Measurements from ENCODE around the gene IL10RB.

Gene IL10RB

DNA sequence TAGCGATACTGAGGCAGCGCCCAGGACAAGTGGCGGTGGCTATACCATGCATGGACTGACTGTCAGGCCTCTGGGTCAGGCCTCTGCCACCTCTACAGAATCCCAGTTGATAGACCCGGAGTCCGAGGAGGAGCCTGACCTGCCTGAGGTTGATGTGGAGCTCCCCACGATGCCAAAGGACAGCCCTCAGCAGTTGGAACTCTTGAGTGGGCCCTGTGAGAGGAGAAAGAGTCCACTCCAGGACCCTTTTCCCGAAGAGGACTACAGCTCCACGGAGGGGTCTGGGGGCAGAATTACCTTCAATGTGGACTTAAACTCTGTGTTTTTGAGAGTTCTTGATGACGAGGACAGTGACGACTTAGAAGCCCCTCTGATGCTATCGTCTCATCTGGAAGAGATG, 3.2 kb upstream of the IL10RB start:
- TF ChIP-seq, protein P1, sequence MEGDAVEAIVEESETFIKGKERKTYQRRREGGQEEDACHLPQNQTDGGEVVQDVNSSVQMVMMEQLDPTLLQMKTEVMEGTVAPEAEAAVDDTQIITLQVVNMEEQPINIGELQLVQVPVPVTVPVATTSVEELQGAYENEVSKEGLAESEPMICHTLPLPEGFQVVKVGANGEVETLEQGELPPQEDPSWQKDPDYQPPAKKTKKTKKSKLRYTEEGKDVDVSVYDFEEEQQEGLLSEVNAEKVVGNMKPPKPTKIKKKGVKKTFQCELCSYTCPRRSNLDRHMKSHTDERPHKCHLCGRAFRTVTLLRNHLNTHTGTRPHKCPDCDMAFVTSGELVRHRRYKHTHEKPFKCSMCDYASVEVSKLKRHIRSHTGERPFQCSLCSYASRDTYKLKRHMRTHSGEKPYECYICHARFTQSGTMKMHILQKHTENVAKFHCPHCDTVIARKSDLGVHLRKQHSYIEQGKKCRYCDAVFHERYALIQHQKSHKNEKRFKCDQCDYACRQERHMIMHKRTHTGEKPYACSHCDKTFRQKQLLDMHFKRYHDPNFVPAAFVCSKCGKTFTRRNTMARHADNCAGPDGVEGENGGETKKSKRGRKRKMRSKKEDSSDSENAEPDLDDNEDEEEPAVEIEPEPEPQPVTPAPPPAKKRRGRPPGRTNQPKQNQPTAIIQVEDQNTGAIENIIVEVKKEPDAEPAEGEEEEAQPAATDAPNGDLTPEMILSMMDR (IDR thresholded peaks at IDR 0.05; ENCODE audit: borderline replicate concordance, extremely low read depth, low read length, poor library complexity, severe bottlenecking), result no peak
- no peak for TF ChIP-seq EZH2 (IDR thresholded peaks at IDR 0.05; ENCODE audit: borderline replicate concordance, low read depth, low read length, severe bottlenecking)
- DNase-seq (no peak), ATAC-seq (ENCODE audit: insufficient read depth, low read depth) (no peak)
- Histone ChIP-seq H3K9ac (ENCODE audit: low read depth, low read length) (no peak overlapping the region), H3K27me3 (ENCODE audit: insufficient read depth, low read length, poor library complexity) (no peaks in the 10 kb centered on the region), H3K4me3 (ENCODE audit: low read depth in 1 of 2, low read length in 2 of 2) (no peak overlapping the region), H2AFZ (ENCODE audit: low read depth, low read length) (no peak overlapping the region), H3K79me2 (ENCODE audit: insufficient read depth, low read length) (peaks cover 41% of the 10 kb centered on the region), H4K20me1 (ENCODE audit: insufficient read depth, low read length) (peaks cover 12% of the 10 kb centered on the region; the same call in 1 of the 2 replicates), H3K4me2 (ENCODE audit: insufficient read depth, low read length) (no peak overlapping the region), H3K27ac (ENCODE audit: low read length) (peak overlapping the region; percentile 33; the same call in 1 of the 2 replicates), H3K4me1 (ENCODE audit: insufficient read depth, low read length) (peaks cover 56% of the 10 kb centered on the region), H3K36me3 (ENCODE audit: insufficient read depth, low read length) (peaks cover 46% of the 10 kb centered on the region), H3K9me3 (ENCODE audit: insufficient read depth, low read length, severe bottlenecking) (no peaks in the 10 kb centered on the region)

DNA sequence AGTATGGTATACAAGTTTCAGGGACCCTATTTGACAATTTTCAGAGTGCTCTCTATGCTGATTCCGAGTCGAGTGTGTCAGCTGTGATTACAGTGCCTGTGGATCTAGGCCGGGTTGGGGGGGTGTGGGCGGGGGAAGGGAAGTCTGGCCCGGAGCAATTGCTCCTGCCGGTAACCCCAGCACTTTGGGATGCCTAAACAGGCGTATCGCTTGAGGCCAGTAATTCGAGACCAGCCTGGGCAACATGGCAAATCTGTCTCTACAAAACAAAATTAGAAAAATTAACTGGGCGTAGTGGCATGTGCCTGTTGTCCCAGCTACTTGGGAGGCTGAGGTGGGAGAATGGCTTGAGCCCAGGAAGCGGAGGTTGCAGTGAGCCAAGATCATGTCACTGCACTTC, 1.6 kb upstream of the IL10RB start:
- peaks cover 46% of the 10 kb centered on the region for H3K79me2 ChIP-seq (ENCODE audit: insufficient read depth, low read length)
- H3K4me2 ChIP-seq (ENCODE audit: insufficient read depth, low read length), result no peak overlapping the region
- peaks cover 44% of the 10 kb centered on the region for H3K36me3 ChIP-seq (ENCODE audit: insufficient read depth, low read length)
- H4K20me1 ChIP-seq (ENCODE audit: insufficient read depth, low read length), result peaks cover 12% of the 10 kb centered on the region; the same call in 1 of the 2 replicates
- no peak overlapping the region for H3K9ac ChIP-seq (ENCODE audit: low read depth, low read length)
- no peaks in the 10 kb centered on the region for H3K9me3 ChIP-seq (ENCODE audit: insufficient read depth, low read length, severe bottlenecking)
- ATAC-seq (ENCODE audit: insufficient read depth, low read depth), result no peak
- DNase-seq, result no peak
- H3K4me3 ChIP-seq (ENCODE audit: low read depth in 1 of 2, low read length in 2 of 2), result no peak overlapping the region
- TF ChIP-seq, protein P1 (IDR thresholded peaks at IDR 0.05; ENCODE audit: borderline replicate concordance, extremely low read depth, low read length, poor library complexity, severe bottlenecking), result no peak
- H3K27ac ChIP-seq (ENCODE audit: low read length), result no peak overlapping the region; the same call in 1 of the 2 replicates
- H2AFZ ChIP-seq (ENCODE audit: low read depth, low read length), result no peak overlapping the region
- no peaks in the 10 kb centered on the region for H3K27me3 ChIP-seq (ENCODE audit: insufficient read depth, low read length, poor library complexity)
- peaks cover 60% of the 10 kb centered on the region for H3K4me1 ChIP-seq (ENCODE audit: insufficient read depth, low read length)

DNA sequence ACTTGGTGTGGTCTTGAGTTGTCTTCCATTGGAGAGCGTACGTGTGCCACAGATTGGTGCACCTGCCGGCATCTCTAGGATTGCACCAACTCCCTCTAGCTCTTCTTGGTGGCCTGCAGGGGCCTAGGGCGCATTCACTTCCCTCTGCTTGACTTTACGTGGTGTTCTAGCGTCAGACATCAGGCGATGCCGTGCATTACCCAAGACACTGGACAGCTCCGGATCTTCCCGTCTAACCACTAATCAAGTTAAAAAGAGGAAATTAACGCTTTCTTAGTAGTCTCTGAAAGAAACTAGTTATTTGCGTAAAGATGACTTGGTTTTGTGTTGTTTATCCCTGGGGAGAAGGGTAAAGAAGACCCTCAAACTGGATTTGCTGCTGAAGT, 510 bp upstream of the IL10RB start:
- ATAC-seq (ENCODE audit: insufficient read depth, low read depth), result no peak
- peaks cover 12% of the 10 kb centered on the region; the same call in 1 of the 2 replicates for H4K20me1 ChIP-seq (ENCODE audit: insufficient read depth, low read length)

More for the DNA sequence above, 510 bp upstream of the IL10RB start:
- Histone ChIP-seq H3K27me3 (ENCODE audit: insufficient read depth, low read length, poor library complexity) (no peaks in the 10 kb centered on the region), H3K4me1 (ENCODE audit: insufficient read depth, low read length) (peaks cover 49% of the 10 kb centered on the region), H3K9ac (ENCODE audit: low read depth, low read length) (peak overlapping the region; percentile 72; the same call in 1 of the 2 replicates), H3K79me2 (ENCODE audit: insufficient read depth, low read length) (peaks cover 46% of the 10 kb centered on the region), H2AFZ (ENCODE audit: low read depth, low read length) (no peak overlapping the region), H3K36me3 (ENCODE audit: insufficient read depth, low read length) (peaks cover 39% of the 10 kb centered on the region), H3K9me3 (ENCODE audit: insufficient read depth, low read length, severe bottlenecking) (no peaks in the 10 kb centered on the region), H3K4me2 (ENCODE audit: insufficient read depth, low read length) (peak overlapping the region; percentile 72), H3K27ac (ENCODE audit: low read length) (peak overlapping the region; percentile 38), H3K4me3 (ENCODE audit: low read depth in 1 of 2, low read length in 2 of 2) (peak overlapping the region in 1 of 2 experiments; percentile 59; a peak in 2 of 4 replicates)
- DNase-seq, result no peak
- TF ChIP-seq, protein P1 (IDR thresholded peaks at IDR 0.05; ENCODE audit: borderline replicate concordance, extremely low read depth, low read length, poor library complexity, severe bottlenecking), result peak; percentile 8
- no peak for TF ChIP-seq EZH2 (IDR thresholded peaks at IDR 0.05; ENCODE audit: borderline replicate concordance, low read depth, low read length, severe bottlenecking)

Measured in DND-41 (cell line).